Activated T-cell treated with anti-CD3 and anti-CD28 coated beads, Interleukin-2, amount 50 U/mL, for 24 hours (primary cell): ENCODE data around the gene NKAIN4.

Experiments
- DNase-seq: peaks from one replicate; pipeline ENCODE4 v3.0.0-alpha.2; 2020
- H3K27ac Mint-ChIP-seq: 2 replicates; pipeline ENCODE4 v1.8.0; 2020; ENCODE audit warnings: mild to moderate bottlenecking, mixed read lengths
- H3K27me3 Mint-ChIP-seq: 2 replicates; pipeline ENCODE4 v1.8.0; 2020; ENCODE audit warnings: mixed read lengths
- H3K36me3 Mint-ChIP-seq: 2 replicates; pipeline ENCODE4 v1.8.0; 2020; ENCODE audit warnings: low read depth, mixed read lengths
- H3K4me1 Mint-ChIP-seq: 2 replicates; pipeline ENCODE4 v1.8.0; 2020; ENCODE audit warnings: low read depth, mixed read lengths
- H3K4me3 Mint-ChIP-seq: 2 replicates; pipeline ENCODE4 v1.8.0; 2020; ENCODE audit warnings: mild to moderate bottlenecking, moderate library complexity, mixed read lengths
- H3K9me3 Mint-ChIP-seq: 2 replicates; pipeline ENCODE4 v1.8.0; 2020; ENCODE audit warnings: mixed read lengths

Gene NKAIN4

DNA sequence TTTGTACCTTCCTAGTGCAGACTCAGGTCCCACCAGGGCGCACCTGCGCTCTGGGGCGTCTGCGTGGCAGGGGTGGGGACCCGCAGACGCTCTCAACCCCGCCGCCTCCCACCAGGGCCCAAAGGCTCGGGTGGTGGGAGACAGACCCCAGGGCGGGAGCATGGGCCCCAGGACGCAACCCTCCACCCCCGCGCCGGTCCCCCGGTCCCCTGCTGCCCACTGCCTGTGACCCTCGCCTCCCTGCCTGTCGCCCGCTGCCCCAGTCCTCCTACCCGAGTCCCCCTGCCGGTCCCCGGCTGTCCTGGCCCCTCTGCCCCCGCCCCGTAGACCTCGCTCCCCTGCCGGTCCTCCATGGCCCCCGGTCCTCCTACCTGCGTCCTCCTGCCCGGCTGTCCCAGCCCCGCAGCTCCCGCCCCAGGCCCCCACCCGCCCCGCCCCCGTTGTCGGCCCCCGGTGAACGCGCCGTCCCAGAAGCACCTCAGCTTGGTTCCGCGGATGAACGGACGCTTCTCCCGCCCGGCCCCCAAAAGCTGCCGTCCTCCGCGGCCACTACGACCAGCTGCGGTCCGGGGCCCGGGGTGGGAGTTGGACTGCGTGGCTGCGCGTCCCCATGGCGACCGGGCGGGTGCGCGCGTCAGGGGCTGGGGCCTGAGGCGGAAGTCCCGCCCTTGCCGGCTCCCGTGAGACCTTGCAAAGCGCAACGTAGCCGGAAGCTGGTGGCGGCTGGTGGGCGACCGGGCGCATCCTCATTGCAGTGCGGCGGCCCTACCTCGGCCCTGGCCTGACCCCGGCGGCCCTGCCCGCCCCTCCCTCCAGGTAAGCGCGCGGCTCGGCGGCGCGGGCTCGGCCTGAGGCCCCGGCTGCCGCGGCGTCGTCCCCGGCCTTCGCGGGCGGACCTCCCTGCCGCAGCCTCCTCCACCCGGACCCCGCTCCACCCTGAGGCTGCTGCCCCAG lies 18.1 kb upstream of the NKAIN4 start, which contains the start of gene ARFGAP1:
TSS of gene ARFGAP1 (plus strand) at position 709 of the 954 bp plus-strand sequence. CDS start 2,768 bp downstream, outside the sequence.
- Mint-ChIP-seq H3K27me3 (no peaks in the 10 kb centered on the region), H3K27ac (peak within 1 kb of the TSS; percentile 79), H3K4me1 (peaks cover 27% of the 10 kb centered on the region), H3K36me3 (peaks cover 32% of the 10 kb centered on the region), H3K9me3 (no peaks in the 10 kb centered on the region), H3K4me3 (peak within 1 kb of the TSS; percentile 84)
- DNase-seq = peak; percentile 93

DNA sequence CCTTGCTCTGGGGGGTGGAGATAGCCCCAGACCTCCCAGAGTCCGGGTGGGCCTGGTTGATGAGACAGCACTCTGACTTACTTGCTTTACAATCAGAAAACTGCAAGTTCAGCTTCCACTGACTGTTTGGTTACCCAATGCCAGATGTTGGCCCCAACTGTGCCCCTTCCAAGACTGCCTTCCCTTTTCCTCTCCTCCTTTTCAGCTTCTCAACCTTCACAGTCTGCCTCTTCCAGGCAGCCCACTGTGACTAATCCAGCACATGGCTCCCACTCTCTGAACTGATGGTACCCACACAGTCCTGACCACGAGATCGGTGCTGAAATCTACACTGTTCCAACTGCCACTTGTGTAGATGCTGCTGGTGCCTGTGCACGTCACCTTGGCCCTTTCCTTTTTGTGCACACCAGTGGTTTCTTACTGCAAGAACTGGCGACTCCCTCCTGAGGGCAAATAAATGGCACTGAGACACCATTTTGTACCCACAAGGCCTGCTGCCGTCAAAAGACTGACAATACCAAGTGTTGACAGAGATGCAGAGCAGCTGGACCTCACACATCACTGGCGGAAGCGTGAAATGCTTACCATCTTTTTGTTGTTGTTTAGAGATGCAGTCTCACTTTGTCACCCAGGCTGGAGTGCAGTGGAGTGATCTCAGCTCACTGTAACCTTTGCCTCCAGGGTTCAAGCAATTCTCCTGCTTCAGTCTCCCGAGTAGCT lies 16.5 kb upstream of the NKAIN4 start:
- Mint-ChIP-seq H3K4me3 (no peak overlapping the region), H3K4me1 (peaks cover 27% of the 10 kb centered on the region), H3K36me3 (peaks cover 18% of the 10 kb centered on the region), H3K9me3 (no peaks in the 10 kb centered on the region), H3K27ac (no peak overlapping the region), H3K27me3 (peaks cover 2% of the 10 kb centered on the region)
- no peak for DNase-seq

DNA sequence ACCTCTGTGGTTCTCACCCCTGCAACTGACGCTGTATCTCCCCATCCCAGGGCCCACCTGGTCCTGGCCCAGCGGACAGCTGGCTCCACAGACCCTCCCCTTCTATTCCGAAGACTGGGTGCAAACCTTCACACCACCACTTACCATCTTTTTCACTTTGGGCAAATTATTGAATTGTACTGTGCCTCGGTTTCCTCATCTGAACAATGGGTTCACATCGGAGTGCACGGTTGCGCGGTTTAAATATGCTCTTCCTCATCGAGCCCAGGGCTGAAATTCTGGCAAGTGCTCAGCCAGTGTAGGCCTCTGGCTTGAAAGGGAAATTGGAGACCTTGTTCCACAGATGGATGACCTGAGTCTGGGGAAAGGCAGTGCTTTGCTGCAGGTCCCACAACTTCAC lies 15.5 kb upstream of the NKAIN4 start:
- Mint-ChIP-seq H3K27ac (no peak overlapping the region), H3K9me3 (no peaks in the 10 kb centered on the region), H3K27me3 (peaks cover 6% of the 10 kb centered on the region), H3K36me3 (peaks cover 10% of the 10 kb centered on the region), H3K4me1 (peaks cover 20% of the 10 kb centered on the region), H3K4me3 (no peak overlapping the region)
- DNase-seq = no peak

DNA sequence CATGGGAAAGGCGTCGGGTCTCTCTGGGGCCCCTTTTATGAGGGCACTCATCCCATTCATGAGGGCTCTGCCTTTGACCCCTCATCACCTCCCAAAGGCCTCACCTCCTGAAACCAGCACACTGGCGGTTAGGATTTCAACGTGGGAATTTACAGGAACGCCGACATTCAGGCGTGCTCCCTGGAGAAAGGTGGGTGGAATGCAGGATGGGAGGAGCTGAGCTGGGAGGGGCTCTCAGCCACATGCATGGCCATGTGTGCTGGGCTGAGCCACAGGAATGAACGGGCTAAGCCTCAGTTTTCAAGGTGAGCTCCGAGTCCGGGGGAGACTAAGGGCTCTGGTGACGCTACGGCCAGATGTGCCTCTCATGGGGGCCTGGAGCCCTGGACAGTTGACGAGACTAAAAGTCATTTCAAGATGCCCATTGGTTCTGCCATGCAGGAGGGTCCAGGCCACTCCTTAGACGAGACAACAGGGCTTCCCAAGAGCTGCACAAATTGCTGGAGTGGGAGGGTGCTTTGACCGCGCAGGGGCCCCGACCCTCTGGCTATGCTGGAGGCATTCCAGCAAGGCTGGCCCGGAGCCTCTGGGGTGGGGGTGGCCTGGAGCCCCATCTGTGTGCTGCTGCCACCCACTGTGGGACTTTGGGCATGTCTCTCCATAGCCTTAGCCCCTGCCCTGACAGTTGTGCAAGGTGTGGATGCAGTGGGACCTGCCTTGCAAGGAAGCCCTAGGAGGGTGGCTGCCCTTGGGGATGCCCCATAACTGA lies 14.6 kb upstream of the NKAIN4 start:
- H3K27ac Mint-ChIP-seq = no peak overlapping the region
- peaks cover 8% of the 10 kb centered on the region for H3K36me3 Mint-ChIP-seq
- no peak for DNase-seq
- peaks cover 15% of the 10 kb centered on the region for H3K27me3 Mint-ChIP-seq
- H3K9me3 Mint-ChIP-seq = no peaks in the 10 kb centered on the region
- H3K4me3 Mint-ChIP-seq = no peak overlapping the region
- peaks cover 12% of the 10 kb centered on the region for H3K4me1 Mint-ChIP-seq

DNA sequence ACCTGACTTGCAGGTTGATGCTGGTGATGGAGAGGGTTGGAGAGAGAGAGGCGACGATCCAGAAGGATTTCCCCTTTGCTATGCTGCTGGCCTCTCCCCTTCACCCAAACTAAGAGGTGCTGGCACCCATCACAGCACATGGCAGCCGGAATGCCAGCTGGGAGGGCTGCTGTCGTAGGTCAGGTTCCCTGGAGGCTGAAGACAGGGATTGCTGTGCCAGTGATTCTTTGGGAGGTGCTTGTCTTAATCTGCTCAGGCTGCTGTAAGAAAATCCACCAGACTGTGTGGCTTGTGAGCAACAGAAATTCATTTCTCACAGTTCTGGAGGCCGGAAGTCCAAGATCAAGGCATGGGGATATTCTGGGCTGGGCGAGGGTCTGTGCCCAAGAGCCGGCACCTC lies 14.0 kb upstream of the NKAIN4 start:
- Mint-ChIP-seq H3K36me3 (peaks cover 2% of the 10 kb centered on the region), H3K4me3 (no peak overlapping the region), H3K9me3 (no peaks in the 10 kb centered on the region), H3K4me1 (peaks cover 7% of the 10 kb centered on the region), H3K27me3 (peaks cover 17% of the 10 kb centered on the region), H3K27ac (no peak overlapping the region)
- no peak for DNase-seq

DNA sequence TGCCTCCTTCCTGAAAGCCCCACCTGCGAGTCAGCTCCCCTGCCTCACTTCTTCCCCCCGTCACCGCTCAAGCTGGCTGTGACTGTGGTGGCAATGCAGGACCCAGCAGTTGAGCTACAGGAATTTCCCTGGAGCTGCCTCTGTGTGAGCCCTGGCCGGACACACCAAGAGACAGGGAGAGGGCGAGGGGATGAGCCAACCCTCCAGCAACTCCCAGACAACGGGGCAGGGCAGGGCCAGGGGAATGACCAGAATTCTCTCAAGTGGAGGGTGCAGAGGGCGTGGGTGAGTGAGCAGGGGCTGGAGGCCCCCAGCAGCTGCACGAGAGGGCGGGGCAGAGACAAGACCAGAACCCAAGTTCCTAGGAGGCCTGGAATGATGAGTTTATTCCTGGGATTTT lies 13.4 kb upstream of the NKAIN4 start:
- Mint-ChIP-seq H3K9me3 (no peaks in the 10 kb centered on the region), H3K36me3 (no peaks in the 10 kb centered on the region), H3K4me1 (peaks cover 7% of the 10 kb centered on the region), H3K27me3 (peaks cover 20% of the 10 kb centered on the region), H3K27ac (no peak overlapping the region), H3K4me3 (no peak overlapping the region)
- DNase-seq = no peak

DNA sequence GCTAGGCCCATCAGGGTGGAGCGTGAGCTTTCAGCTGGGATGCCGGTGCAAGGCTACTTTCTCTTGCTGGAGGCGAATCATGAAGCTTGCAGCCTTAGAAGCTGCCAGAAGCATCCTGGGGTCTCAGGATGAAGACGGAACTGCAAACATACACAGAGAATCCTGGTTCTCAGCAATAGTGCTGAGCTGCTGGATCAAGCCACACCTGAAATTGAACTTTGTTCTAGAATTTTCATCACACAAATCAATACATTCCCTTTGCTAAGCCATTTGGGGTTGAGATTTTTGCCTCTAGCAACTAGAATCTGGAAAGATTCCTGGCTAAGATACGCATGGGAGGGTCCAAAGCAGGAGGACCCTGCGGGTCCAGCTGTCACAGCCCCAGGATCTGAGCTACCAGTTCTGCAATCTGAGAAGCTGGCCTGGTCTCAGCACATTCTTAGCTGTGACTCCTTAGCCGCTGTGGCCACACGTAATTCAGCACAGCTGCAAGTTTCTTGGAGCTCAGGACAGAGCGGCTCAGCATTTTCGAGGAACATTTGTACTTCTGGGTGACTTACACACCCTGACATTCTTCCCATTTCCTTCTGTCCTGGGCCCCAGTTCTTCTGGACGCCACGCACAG lies 11.7 kb upstream of the NKAIN4 start:
- Mint-ChIP-seq H3K27me3 (peaks cover 31% of the 10 kb centered on the region), H3K36me3 (no peaks in the 10 kb centered on the region), H3K4me1 (peaks cover 2% of the 10 kb centered on the region), H3K27ac (no peak overlapping the region), H3K4me3 (no peak overlapping the region), H3K9me3 (no peaks in the 10 kb centered on the region)
- no peak for DNase-seq

DNA sequence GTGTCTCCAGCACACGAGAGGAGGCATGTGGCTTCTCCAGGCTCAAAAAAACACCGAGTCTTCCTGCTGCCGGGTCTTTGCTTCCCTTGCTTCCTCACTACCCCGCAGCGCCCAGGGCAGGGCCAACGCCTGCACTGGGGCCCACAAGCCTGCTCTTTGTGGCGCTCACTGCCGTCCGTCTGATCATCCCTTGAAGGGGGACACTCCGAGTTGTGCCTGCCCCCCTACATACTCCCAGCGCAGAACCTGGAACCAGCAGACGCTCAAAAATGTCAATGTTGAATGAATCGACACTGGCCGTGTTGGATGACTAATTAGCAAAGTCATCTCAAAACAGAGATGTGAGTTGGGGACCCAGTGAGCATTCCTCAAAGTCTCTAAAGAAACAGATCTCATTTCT lies 10.3 kb upstream of the NKAIN4 start:
- H3K4me3 Mint-ChIP-seq = no peak overlapping the region

DNA sequence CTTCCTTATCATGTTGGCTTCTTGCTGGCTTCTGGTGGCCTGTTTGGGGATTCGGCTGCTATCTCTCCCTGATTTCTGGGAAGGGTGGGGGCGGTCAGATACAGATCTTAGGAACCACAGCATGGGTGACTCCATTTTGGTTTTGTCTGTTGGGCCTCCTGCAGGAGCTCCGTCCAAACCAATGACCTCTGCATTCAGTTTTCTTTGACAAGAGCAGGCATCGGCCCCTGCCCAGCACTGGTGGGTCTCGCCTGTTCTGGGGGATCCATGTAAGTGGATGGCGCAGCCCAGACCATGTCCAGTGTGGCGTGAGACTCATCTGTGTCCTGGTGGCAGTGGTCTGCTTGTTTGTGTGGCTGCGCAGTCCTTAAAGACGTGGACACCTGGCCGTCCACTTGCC lies 9.7 kb upstream of the NKAIN4 start:
- Mint-ChIP-seq H3K9me3 (no peaks in the 10 kb centered on the region), H3K27ac (no peak overlapping the region), H3K4me3 (no peak overlapping the region), H3K4me1 (peaks cover 2% of the 10 kb centered on the region), H3K27me3 (peaks cover 37% of the 10 kb centered on the region), H3K36me3 (no peaks in the 10 kb centered on the region)
- no peak for DNase-seq

More for the DNA sequence above, 10.3 kb upstream of the NKAIN4 start:
- Mint-ChIP-seq H3K4me1 (peaks cover 2% of the 10 kb centered on the region), H3K27ac (no peak overlapping the region), H3K9me3 (no peaks in the 10 kb centered on the region), H3K36me3 (no peaks in the 10 kb centered on the region), H3K27me3 (peaks cover 32% of the 10 kb centered on the region)
- DNase-seq = no peak

DNA sequence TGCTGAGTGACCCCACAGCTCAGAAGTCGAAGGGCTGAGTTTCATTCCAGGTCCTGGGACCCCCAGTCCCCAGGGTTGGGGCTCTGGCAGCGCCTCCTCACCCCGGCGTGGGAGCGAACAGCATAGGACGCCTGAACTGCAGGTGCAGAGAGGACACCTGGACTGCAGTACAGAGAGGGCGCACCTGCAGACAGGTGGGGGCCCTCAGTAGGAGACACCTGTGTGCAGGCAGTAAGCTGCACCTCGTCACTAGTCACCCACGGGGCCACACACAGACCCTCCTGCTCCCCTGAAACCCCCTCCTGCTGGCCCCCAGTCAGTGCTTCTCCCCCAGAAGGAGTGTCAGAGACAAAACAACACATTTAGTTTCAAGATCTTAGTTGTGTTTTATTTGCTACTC lies 8.6 kb upstream of the NKAIN4 start:
- no peak for DNase-seq
- H3K27ac Mint-ChIP-seq = no peak overlapping the region
- peaks cover 2% of the 10 kb centered on the region for H3K4me1 Mint-ChIP-seq
- H3K27me3 Mint-ChIP-seq = peaks cover 42% of the 10 kb centered on the region
- H3K36me3 Mint-ChIP-seq = no peaks in the 10 kb centered on the region
- no peaks in the 10 kb centered on the region for H3K9me3 Mint-ChIP-seq
- H3K4me3 Mint-ChIP-seq = no peak overlapping the region

DNA sequence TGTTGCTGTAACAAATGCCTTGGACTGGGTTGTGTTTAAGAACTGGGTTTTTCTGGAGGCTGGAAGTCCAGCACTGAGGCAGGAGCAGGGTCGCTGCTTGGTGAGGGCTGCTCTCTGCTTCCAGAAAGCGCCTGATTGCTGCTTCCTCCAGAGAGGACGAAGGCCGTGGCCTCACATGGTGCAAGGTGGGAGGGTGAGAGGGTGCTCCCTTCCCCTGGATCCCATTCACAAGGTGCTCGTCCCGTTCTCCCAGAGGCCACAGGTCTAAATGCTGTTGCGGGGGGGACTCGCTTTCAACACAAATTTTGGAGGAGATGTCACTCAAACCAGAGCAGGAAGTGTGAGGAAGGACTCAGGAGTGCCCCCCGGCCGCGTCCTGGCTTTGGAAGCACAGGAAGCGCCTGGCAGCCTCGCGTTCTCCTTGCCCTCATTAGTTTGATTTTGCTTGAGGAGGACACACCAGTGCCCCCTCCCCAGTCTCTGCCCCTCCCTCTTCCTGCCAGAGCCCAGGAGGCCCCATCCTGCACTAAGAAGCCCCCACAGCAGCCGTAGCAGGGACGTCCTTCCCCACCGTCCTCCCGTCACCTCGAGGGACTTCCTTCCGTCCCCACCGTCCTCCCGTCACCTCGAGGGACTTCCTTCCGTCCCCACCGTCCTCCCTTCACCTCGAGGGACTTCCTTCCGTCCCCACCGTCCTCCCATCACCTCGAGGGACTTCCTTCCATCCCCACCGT lies 7.7 kb upstream of the NKAIN4 start:
- Mint-ChIP-seq H3K36me3 (no peaks in the 10 kb centered on the region), H3K9me3 (no peaks in the 10 kb centered on the region), H3K27me3 (peaks cover 48% of the 10 kb centered on the region), H3K4me3 (no peak overlapping the region), H3K27ac (no peak overlapping the region), H3K4me1 (peaks cover 2% of the 10 kb centered on the region)
- DNase-seq = no peak

DNA sequence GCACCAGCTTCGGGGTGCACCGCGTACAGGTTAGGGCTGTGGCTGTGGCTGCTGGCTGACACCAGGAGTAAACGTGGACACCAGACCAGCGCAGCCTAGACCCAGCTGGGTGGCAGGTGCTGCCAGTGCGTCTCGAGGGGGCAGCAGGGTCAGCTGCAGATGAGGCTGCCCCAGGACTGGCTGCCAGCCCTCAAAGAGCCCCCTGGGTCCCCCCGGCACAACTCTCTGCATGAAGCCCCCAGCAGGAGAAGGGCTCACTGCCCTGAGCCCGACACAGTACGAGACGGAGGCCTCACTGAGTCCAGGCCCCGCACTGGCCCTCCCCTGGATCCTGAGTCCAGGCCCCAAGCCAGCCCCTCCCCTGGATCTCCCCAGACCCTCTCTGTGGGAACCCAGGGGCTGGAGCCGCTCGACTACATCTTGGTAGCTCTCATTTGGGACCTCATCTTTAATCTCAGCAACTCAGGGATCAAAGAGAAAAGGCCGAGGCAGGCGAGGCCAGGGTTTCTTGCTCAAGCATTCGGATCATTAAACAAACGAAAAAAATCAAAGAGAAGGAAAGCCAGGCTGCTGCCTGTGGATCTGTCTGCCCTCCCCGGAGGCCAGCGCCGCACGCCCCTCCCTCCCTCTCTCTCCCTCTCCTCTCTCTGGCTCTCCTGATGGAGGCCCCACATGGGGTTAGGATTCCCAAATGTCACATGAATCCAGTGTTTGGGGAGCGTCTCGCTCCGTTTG lies 7.0 kb upstream of the NKAIN4 start:
- H3K4me3 Mint-ChIP-seq = no peak overlapping the region
- H3K27me3 Mint-ChIP-seq = peaks cover 55% of the 10 kb centered on the region
- H3K27ac Mint-ChIP-seq = no peak overlapping the region
- no peaks in the 10 kb centered on the region for H3K9me3 Mint-ChIP-seq
- peaks cover 2% of the 10 kb centered on the region for H3K4me1 Mint-ChIP-seq
- no peaks in the 10 kb centered on the region for H3K36me3 Mint-ChIP-seq
- no peak for DNase-seq

DNA sequence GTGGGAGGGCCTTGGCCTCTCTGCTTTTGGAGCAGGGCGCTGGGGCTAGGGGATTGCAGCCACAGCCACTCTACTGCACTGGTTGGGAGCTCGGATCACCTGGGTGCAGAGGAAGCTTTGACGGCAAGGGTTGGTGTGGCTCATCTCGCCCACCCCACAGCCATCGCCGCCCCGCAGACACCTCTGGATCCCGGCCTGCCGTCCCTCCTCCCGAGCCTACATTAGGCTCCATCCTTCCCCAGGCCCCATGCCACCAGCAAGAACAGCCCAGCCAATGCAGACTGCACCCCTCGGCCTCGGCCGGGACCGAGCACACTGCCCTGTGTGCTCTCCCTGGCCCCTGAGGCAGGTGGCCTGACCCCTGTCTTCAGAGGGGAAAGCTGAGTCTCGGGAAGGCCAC lies 6.3 kb upstream of the NKAIN4 start:
- Mint-ChIP-seq H3K27ac (no peak overlapping the region), H3K4me1 (peaks cover 2% of the 10 kb centered on the region), H3K27me3 (peaks cover 58% of the 10 kb centered on the region), H3K36me3 (no peaks in the 10 kb centered on the region), H3K4me3 (no peak overlapping the region), H3K9me3 (no peaks in the 10 kb centered on the region)
- no peak for DNase-seq
